Activated naive CD4-positive, alpha-beta T cell (primary cell): ENCODE data around the gene ITPRIP.

Source experiments
- DNase-seq, 4 experiments: peaks; one replicate each; lab custom pipeline; 2025; lab: John Stamatoyannopoulos, UW

The ITPRIP gene

DNA sequence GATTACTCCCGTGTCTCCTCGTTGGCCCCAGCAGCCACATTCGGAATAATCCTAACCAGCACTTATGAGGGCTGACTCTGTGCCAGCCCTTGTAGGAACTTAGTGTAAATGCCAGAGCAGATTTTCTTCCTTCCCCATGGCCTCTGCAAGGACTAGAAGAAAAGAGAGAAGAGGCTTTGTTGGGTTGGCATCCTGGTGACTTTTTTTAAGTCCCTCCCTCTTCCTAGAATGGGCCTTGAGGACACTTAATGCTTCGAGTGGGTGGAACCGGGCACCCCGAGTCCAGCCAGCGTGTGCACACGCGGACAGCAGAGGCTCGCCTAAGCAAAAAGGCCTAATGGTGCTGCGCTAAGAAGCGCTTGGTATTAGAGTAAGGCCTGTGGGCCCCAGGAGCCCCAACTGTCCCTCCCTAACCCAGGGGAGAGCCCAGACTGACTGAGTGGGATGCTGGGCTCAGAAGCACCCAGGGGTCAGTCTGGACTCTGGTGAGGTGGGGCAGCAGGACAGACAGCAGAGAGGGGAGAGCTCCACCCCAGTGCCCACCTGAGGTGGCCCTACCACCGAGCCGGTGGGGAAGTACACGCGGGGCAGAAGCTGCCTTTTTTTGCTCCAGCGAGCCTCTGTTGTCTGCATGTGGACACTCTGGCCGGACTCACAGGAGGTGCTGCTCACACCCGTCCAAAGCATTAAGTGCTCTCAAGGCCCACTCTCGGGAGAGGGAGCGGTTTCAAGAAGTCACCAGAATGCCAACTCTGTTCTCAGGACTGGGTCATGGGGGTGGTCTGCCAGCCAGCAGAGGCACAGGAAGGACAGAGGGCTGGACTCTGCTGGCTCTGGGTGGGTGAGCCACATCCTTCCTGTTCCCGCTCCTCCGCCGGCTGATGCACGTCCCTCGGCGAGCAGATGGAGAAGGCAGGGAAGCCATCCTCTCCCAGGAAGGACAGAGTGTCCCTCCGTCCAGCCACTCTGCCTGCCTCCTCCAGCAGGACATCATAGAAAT, 12.5 kb downstream of the ITPRIP start:
- no peak for DNase-seq

- no peak for DNase-seq
Observed at GRCh38 chr10:104324931-104325330, 13.3 kb downstream of the ITPRIP start.

DNA sequence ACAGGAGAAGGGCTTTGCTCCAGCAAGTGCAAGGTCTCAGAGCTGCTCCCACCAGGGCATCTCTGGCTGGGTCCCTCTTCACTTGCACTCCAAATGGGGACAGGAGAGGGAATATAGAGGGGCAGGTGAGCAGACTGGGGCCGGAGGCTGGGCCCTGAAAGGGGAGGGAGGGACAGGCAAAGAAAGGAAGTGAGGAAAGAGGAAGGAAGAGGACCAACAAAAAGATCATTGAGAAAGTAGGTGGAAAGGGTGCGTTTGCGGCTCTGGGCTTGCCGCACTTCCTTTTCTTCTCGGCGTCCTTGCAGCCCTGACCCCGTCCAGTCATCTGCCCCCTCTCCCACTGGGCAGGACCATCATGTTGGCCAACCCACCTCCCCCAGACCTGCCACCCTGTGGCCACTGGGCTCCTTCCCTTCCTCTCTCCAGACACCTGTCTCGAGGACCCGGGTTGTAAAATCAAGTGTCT, 14.0 kb downstream of the ITPRIP start:
- DNase-seq: no peak

DNA sequence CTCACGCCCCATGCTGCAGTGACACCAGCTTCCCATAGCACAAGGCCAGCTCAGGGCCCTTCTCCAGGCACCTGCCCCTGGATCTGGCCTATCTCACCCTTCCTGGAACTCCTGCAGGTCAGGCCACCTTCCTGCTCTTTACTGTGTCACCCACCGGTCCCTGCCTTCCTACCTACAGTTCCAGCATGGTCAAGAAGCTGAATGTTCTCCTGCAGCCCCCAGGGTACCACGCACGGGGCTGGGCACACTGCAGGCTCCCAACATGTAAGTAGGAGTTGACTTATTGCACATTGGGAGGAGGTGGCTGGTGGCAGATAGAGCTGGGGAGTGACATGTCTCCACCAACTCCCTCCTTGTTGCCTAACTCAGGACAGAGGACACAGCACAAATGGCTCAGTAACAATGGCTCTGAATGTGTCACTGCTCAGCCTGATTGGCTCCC, 14.5 kb downstream of the ITPRIP start:
- no peak for DNase-seq

GRCh38 chr10:104323085-104323484, 15.2 kb downstream of the ITPRIP start:
- DNase-seq: no peak

DNA sequence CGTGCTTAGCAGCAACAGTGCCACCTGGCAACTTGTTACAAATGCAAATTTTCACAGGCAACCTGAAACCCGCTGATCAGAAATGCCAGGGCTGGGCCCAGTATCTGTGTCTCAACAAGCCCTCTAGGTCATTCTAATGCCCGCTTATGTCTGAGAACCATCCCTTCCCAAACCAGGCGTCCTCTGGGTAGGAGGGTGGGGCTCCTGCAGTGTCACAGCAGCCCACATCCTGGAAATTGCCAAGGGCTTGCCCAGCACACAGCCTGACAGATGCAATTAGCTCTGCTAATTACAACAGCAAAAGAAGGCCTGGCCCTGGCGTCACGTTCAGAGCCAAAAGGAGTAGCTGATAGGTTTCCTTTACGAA, 15.9 kb downstream of the ITPRIP start:
- no peak for DNase-seq

- no peak for DNase-seq
Observed at GRCh38 chr10:104321725-104322415, 16.4 kb downstream of the ITPRIP start.

- DNase-seq: no peak
Observed at GRCh38 chr10:104321226-104321625, 17.0 kb downstream of the ITPRIP start.

GRCh38 chr10:104318810-104319741, 19.2 kb downstream of the ITPRIP start:
- no peak for DNase-seq

GRCh38 chr10:104318326-104318725, 19.9 kb downstream of the ITPRIP start:
- no peak for DNase-seq

DNA sequence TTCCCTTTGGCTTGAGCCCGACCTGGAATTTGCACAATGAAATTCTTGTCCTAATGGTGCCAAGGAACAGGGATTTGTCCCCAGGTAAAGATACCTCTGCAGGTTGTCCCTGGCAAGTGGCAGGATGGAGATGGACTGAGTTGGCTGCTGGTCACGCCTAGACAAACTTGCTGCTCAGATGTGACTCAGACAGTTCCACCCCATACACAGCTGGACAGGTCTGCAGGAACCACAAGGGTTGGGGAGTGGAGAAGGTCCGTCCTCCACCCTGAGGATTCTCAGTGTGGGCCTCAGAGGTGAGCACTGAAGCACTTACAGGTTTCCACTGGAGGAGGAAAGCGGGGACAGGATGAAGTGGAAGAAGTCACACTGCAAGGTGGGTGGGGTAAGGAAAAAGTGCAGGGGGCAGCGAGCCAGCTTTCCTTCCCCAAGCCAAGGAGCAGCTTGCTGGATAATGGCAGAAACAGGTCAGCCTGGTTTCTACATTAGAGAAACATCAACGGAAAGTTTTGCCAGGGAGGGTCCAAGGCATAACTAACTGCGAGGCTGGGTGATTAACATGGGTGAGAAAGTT, 20.5 kb downstream of the ITPRIP start:
- DNase-seq: no peak

DNA sequence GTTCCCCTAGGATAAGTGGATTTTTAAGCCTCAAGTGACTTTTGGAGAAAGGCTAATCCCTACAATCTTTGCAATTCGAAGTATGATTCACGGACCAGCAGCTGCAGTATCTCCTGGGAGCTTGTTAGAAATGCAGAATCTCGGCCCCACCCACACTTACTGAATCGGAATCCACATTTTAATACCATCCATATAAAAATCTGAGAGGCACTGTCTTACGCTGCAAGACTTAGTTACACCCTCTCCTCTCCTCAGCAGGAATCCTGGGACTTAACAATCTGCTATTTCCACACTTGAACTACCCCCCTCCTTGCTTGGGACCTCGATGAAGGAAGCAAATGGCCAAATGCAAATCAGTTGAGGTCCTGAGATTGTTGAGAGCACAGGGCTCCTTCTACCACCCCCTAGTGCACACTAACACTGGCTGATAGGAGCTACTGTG, 21.0 kb downstream of the ITPRIP start:
- no peak for DNase-seq

GRCh38 chr10:104316321-104317099, 21.8 kb downstream of the ITPRIP start:
- DNase-seq: no peak

GRCh38 chr10:104315486-104315921, 22.8 kb downstream of the ITPRIP start:
- no peak for DNase-seq

GRCh38 chr10:104314591-104315485, 23.4 kb downstream of the ITPRIP start:
- DNase-seq: no peak

DNA sequence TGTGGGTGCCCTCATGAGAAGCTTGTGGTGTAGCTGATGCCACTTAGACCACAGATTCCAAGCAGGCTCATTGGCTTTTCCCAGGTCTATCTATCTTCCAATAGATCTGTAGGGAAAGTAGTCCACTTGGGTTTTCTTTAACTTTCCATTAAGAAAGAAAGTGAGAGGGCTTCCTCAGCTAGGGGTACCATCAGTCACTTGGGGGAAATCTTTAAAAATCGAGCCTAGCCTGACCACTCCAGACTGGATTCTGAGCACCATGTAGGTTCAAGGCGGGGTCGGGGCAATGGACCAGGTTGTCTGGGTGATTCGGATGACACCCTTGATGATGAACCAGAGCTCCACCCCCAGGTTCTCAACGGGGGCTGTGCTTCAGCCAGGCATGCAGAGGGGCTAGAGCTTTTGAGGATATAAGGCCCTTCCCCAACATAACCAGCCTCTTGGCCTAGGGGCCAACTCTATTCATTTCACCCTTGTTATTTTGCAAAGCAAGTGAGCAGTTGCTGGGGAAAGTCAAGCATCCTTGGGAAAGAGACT, 27.0 kb downstream of the ITPRIP start:
- no peak for DNase-seq

DNA sequence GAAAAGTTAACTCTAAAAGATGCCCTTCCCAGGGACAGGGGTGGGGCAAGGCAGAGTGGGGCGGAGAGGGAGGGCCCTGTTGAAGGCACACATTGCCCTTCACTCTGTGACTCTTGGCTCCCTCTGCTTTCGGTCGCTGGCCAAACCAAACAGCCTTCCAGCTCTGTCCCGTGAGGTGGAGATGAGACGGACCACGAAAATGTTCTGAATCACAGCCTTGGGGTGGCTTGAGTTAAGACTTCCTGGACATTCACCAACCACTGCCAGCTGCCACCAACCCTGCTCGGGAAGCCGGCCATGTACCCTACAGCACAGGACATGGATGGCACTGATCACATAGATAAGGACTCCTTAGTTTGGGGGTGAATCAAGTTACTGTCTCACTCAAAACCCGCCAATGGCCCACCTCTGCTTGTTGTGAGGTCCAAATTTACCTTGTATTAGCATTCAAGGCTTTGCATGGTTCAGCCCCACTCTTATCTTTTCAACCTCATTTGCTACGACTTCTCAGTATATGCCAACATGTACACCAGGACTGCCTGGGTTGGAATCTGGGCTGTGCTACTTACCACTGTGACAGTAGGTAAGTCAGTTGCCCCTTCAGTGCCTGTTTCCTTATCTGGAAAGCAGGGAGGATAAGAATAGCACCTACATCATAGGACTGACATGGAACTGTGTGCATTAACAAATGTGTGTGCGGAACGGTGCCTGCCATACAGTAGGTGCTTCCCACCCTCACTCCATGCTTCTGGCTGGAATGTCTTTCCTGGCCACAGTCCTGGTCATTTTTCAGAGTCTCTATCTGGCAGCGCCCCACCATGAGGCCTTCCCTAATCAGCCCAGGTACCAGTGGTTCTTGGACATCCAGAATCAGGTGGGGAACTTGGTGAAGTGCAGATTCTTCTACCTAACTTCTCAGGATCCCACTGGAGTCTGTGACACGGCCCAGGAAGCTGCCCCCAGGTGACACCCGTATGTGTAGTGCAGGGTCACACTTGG, 28.0 kb downstream of the ITPRIP start:
- no peak for DNase-seq

DNA sequence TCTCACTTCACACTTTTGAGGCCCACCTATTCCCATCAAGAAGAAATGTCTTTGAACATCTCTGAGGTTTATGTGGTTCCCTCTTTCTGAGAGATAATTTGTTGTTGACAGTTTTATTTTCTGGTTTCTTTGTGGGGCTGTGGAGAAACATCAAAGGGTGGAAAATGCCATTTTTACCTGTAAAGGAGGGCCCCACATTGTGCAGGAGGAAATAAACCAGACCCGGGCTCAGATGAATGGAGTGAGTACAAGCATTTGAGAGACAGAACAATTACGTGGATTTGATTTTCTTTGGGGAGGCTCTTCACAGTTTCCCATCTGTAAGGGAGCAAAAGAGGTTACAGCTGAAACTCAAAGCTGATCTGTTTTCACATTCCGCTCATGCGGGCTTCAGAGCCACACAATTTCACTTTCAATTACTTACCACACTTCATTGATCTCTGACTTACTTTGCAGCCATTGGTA, 29.8 kb downstream of the ITPRIP start:
- no peak for DNase-seq
